Measurements from ENCODE around the gene CCDC124.

- TF ChIP-seq, protein P1, sequence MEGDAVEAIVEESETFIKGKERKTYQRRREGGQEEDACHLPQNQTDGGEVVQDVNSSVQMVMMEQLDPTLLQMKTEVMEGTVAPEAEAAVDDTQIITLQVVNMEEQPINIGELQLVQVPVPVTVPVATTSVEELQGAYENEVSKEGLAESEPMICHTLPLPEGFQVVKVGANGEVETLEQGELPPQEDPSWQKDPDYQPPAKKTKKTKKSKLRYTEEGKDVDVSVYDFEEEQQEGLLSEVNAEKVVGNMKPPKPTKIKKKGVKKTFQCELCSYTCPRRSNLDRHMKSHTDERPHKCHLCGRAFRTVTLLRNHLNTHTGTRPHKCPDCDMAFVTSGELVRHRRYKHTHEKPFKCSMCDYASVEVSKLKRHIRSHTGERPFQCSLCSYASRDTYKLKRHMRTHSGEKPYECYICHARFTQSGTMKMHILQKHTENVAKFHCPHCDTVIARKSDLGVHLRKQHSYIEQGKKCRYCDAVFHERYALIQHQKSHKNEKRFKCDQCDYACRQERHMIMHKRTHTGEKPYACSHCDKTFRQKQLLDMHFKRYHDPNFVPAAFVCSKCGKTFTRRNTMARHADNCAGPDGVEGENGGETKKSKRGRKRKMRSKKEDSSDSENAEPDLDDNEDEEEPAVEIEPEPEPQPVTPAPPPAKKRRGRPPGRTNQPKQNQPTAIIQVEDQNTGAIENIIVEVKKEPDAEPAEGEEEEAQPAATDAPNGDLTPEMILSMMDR (IDR thresholded peaks at IDR 0.05; ENCODE audit: low read depth, low read length): no peak
- TF ChIP-seq EZH2phosphoT487 (IDR thresholded peaks at IDR 0.05; ENCODE audit: low read depth): no peak
Observed at GRCh38 chr19:17902701-17903100, 30.1 kb upstream of the CCDC124 start.
